GM18951 (cell line): ENCODE results near the gene MPHOSPH10.
"Not testable (repeated sequence)": the region's sequence is repeated elsewhere in the genome, so short reads cannot be mapped to it uniquely, and the experiment has no call there.

Experiments
- POLR2A ChIP-seq: IDR thresholded peaks from 4 replicates; pipeline ENCODE4 v1.6.1; 2011; ENCODE audit warnings: mild to moderate bottlenecking; ENCODE audit not compliant: insufficient read length, insufficient read depth; ENCODE audit errors: extremely low read depth
- in situ Hi-C: fragments of 300-500 bp; cut with MboI; formaldehyde crosslinking; loops from one replicate; pipeline ENCODE4 v1.12.0; 2022; ENCODE audit warnings: low sequenced_read_pairs, mixed read lengths, inconsistent platforms; ENCODE audit not compliant: unreplicated experiment

MPHOSPH10 gene

DNA sequence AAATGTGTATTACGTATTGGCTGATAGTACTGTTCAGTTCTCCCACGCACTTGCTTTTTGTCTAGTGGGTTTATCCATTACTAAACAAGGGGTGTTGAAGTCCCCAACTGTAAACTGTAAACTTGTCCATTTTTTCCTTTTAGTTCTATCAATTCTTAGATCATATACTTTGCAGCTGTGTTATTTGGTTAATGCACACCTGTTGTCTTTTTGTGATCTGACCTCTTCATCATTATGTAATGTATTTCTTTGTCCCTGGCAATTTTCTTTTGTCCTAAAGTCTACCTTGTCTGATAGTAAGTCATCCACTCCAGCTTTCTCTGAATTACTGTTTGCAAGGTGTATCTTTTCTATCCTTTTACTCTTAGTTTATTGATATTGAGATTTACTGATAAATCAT lies 22.3 kb upstream of the MPHOSPH10 start:
- in situ Hi-C loops: no loop called here
- no peak for TF ChIP-seq POLR2A

DNA sequence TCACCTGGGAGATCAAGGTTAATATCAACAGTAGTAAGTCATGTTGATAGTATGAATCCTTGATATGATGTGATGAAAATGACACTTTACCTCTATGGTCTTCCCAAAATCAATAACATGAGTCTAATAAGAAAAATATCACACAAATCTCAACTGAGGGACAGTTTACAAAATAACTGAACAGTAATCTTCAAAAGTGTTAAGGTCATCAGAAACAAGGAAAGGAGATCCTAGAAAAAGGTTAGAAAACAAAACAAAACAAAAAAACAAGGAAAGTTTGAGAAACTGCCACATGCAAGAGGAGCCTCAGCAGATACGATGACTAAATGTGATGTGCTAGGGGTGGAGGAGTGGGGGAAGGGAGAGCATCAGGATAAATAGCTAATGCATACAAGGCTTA lies 16.6 kb upstream of the MPHOSPH10 start:
- in situ Hi-C loops: no loop called here
- TF ChIP-seq POLR2A: no peak

DNA sequence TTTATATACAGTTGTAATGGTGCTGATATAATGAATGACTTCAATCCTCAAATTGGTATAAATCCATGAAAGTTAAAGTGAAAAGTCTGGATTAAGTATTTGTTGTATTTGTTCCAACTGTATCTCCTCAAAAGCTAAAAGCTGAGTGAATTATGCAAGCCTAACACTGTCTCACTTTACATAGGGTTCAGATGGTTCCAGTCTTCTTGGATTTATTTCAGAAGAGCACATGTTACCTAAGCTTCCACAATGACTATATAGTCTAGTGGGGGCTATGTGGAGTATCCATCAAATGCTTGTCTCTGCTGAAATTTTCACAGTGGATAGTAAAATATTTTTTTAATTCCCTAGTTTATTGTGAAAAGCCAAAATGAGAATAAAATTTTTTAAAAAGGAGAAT lies 13.4 kb upstream of the MPHOSPH10 start:
- TF ChIP-seq POLR2A: no peak
- in situ Hi-C loops: no loop called here

DNA sequence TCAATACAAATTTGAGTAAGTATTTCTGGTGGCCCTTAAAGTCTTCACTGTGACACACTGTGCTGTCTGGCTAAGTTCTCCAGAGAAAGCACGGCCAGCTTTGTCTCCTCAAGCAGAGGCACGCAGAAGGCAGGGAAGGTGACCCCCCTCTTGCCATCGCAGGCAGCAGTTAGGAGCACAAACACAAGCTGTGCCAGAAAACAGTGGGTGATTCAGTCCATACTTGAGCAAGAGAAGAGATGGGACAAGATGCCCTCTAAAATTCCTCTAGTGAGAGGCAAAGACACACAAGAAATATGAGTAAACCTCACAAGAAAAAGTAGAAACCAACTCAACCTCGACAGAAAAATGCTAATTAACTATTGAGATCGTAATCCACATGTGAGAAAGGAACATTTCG lies 10.2 kb upstream of the MPHOSPH10 start:
- TF ChIP-seq POLR2A: no peak
- in situ Hi-C loops: no loop called here

DNA sequence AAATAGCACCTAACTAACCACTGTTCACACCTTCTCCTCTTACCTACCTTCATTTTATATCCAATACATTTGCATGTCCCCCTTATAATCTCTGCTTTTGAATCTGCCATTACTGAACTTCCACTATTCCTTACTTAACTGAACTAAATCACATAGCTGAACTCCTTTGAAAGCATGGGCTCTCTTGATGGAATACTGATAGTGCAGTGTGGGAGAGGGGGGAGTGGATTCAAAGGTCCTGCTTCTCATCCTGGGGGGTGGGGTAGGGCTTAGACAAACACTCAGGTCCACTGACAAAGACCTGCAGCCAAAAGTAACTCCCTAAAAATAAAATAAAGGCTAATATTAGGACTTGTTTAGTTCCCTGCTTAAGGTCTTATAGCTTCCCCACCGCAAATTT lies 9.0 kb upstream of the MPHOSPH10 start:
- no peak for TF ChIP-seq POLR2A
- in situ Hi-C loops: no loop called here

DNA sequence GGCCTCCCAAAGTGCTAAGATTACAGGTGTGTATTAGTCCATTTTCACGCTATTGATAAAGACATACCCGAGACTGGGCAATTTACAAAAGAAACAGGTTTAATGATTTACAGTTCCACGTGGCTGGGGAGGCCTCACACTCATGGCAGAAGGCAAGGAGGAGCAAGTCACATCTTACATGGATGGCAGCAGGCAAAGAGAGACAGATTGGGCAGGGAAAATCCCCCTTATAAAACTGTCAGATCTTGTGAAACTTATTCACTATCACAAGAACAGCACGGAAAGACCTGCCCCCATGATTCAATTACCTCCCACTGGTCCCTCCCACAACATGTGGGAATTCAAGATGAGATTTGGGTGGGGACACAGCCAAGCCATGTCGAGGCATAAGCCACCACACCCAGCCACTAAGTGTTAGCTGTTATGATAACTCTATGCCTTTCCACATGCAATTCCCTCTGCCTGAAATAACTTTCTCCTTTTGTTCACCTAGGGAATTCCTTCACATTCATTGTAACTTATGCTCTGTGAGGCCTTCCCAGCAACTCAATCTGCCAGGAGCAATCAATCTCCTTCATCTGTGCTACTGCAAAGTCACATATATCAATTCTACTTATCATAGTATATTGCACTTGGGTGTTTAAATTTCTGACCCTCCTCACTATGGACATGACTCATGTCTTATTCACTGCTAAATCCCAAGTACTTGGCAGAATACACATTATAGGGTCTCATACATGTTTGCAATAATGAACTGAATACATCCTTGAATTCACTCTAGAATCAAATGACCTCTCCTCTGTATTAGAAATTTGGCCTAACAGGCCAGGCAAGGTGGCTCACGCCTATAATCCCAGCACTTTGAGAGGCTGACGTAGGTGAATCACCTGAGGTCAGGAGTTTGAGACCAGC lies 7.8 kb upstream of the MPHOSPH10 start:
- in situ Hi-C loops: no loop called here
- TF ChIP-seq POLR2A: no peak

DNA sequence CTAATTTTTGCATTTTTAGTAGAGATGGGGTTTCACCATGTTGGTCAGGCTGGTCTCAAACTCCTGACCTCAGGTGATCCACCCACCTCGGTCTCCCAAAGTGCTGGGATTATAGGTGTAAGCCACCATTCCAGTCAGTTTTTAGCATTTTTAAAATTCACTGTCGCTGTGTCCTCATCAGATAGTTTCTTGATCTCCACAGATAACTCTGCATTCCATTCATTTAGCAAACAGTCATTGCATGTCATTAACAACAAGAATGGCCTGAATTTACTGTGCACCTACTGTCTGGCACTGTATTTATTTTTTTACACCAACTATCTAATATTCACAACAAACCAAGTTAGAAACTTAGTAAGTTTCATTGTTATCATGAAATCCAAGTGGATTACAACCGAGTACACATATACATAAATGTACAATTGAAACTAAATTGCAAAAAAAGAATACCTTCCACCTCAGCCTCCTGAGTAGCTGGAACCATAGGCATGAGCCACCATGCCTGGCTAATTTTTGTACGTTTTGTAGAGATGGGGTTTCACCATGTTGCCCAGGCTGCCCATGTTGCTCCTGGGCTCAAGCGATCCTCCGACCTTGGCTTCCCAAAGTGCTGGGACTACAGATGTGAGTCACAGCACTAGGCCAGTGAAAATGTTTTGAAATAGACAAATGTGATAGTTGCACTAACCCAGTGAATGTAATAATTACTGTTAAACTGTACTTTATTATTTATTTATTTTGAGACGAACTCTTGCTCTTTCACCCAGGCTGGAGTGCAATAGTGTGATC lies 4.7 kb upstream of the MPHOSPH10 start:
- in situ Hi-C loops: no loop called here
- no peak for TF ChIP-seq POLR2A

DNA sequence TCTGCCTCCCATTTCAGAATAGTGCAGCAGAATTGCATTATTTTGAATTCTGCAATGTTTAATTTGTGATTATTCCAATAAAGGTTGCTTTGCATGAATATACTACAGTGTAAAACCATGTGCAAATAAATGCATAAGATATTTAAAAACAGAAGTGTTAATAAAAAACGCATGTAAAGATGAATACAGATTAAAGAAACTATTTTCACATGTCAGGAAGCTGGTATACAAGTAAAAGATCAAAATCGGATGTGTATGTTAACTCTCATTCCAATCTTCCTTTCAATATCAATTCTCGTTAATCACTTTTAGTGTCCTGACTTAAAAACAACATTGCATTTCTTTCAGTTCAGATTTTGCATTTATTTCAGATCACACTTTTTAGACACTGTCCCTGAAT lies 3.5 kb upstream of the MPHOSPH10 start:
- no peak for TF ChIP-seq POLR2A
- in situ Hi-C loops: no loop called here

DNA sequence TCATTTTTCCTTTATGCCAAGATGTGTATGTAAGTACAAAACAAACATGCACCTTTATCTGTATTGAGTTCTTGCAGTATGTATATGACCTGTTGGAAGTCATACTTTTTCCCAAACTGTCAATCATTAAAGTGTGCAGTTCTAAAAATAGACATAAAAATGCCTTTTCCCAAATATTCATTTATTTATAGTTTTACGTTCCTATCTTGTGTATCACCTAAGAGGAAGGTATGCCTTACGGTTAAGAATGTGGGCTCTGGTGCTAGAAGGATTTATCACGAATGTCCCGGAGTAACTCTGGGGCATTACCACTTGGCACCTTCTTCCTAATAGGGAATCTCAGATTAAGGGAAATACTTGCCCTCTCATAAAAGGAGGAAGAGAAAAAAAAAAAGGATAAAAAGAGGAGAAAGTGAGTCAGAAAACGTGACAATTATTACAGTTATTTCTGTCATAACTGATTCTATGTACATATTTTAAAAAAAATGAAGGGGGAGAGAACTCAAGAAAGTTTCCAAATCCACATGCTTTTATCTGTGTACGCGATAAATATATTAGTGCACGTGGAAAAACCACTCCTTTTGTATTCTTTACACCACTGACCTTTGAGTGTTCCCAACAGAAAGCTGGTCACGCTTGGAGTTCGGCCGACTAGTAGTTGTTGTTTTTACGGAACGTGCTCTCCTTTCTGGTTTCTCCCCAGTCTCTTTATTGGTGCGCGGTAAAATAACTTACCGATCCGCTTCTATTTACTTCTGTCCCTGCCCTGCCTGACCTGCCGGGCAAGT lies 1.1 kb upstream of the MPHOSPH10 start:
- no peak for TF ChIP-seq POLR2A
- in situ Hi-C loops: no loop called here

DNA sequence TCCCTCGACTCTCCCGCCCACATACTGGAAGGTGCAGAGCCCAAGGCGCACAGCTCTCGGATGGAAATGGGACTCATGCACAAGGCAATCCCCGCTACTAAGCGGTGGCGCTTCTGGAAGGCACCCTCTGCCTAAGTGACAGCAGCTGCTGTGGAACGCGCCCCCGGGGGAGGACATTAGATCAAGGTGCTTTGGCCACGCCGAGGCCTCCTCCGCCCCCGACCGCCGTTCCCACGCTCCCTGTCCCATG lies 607 bp upstream of the MPHOSPH10 start:
- in situ Hi-C loops: no loop called here
- TF ChIP-seq POLR2A: peak; percentile 62

DNA sequence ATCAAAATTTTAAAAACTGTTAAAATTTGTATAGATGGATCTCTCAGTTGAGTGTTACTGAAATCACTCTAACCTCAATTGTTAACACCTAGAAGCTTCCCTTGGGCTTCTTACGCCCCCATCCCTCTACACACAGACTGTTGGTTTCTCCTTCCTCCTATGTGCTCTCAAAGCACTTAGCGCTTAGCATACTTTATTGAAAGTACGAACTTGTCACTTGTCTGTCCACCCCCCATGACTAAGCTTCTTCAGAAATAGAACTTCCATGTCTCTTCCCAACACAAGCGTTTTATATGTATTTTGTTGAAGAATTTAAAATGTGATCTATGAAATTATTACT lies 441 bp downstream of the MPHOSPH10 start:
- in situ Hi-C loops: no loop called here
- no peak for TF ChIP-seq POLR2A

DNA sequence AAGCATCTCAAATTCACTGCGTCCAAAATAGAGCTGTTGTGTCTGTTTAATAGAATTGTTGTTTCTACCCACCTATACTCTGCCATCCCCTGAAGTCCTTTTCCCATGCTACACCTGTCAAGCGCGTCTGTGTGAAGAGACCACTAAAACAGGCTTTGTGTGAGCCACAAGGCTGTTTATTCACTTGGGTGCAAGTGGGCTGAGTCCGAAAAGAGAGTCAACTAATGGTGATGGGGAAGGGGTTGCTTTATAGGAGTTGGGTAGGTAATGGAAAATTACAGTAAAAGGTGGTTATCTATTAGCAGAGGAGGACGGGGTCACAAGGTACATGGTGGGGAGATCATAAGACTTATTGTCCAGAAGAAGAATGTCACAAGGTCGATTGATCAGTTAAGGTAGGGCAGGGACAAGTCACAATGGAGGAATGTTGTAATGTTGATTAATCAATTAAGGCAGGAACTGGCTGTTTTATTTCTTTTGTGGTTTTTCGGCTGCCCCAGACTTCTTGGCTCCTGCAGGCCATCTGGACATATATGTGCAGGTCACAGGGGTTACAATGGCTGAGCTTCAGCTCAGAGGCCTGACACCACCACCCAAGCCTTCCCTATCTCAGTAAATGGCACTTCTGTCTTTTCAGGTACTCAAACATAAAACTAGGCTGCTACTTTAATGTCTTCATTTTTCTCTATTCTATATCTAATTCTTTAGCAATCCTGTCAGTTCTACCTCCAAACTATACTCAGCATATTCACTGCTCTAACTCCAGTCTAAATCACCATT lies 1.1 kb downstream of the MPHOSPH10 start:
- in situ Hi-C loops: not testable (repeated sequence)

DNA sequence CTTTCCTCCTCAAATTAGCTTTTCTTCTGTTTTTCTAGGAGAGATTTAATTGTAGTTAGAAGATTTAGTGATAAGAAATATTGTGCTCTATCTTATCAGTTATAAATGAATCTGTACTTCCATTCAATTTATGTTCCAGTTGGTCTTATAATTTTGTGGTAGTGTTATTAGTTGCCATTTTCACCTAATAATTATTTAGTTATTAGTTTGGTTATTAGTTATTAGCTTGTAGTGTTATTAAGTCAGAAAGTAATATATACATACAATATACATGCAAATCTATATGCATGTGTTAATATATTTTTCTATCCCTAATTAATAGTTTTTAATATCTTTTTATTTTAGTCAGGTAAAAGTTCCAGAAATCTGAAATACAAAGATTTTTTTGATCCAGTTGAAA lies 3.2 kb downstream of the MPHOSPH10 start:
- TF ChIP-seq POLR2A: no peak
- in situ Hi-C loops: no loop called here
